Panc1 (cell line): ENCODE measurements around the gene GLRA3. TPM values are rescaled to one million over a fixed set of nuclear protein-coding genes. Genes with fewer than 3 reads are reported as not detected.

Experiments
- ATAC-seq: fragments of 200-7000 bp; cut with Tn5 transposase; 2 replicates; pipeline ENCODE4 v1.9.1; 2020; ENCODE audit warnings: mild to moderate bottlenecking, moderate library complexity
- BruUV-seq: library from RNA; stranded (reverse); fragments of 400-500 nt; replicated peaks from 2 replicates; lab custom pipeline; 2021; lab: Mats Ljungman, UMichigan
- CTCF ChIA-PET: fragments of 300-600 bp; sonication (Branson Sonifier 250); formaldehyde crosslinking; loops from one replicate; lab custom pipeline; 2022; ENCODE audit warnings: antibody characterized with exemption; lab: Charles Lee
- POLR2A ChIA-PET: fragments of 300-600 bp; sonication (Branson Sonifier 250); formaldehyde crosslinking; loops from one replicate; lab custom pipeline; 2022; ENCODE audit warnings: antibody characterized with exemption; lab: Charles Lee
- DNase-seq: peaks from one replicate; pipeline ENCODE4 v3.0.0-alpha.2; 2010; ENCODE audit warnings: low read depth, low spot score
- H3K27ac ChIP-seq: 2 replicates; pipeline ENCODE4 v1.5.1; 2011; ENCODE audit warnings: mild to moderate bottlenecking, low read length, inconsistent platforms
- H3K27me3 ChIP-seq: fragments of 200-500 bp; sonication (Bioruptor generic); 2 replicates; pipeline ENCODE4 v1.6.0; 2014; ENCODE audit warnings: low read length, inconsistent platforms; ENCODE audit not compliant: control insufficient read depth, insufficient read depth
- H3K36me3 ChIP-seq: fragments of 200-500 bp; sonication (Bioruptor generic); 2 replicates; pipeline ENCODE4 v1.5.1; 2014; ENCODE audit warnings: inconsistent platforms, mild to moderate bottlenecking, low read length, moderate library complexity; ENCODE audit not compliant: control insufficient read depth, insufficient read depth
- H3K4me1 ChIP-seq: 2 replicates; pipeline ENCODE4 v1.5.1; 2011; ENCODE audit warnings: inconsistent platforms, mild to moderate bottlenecking, low read length, moderate library complexity; ENCODE audit not compliant: control insufficient read depth, insufficient read depth
- H3K4me3 ChIP-seq, 2 experiments: 2 replicates each; pipeline ENCODE4 v1.5.1; 2011 to 2012; ENCODE audit warnings: low read depth in 2 of 2, low read length in 2 of 2, mild to moderate bottlenecking in 2 of 2, inconsistent platforms in 1 of 2, moderate library complexity in 1 of 2
- H3K9me3 ChIP-seq: fragments of 200-500 bp; sonication (Bioruptor generic); 2 replicates; pipeline ENCODE4 v1.5.1; 2014; ENCODE audit warnings: low read depth, mild to moderate bottlenecking, inconsistent platforms, low read length, moderate library complexity; ENCODE audit not compliant: control insufficient read depth, insufficient read depth
- POLR2AphosphoS5 ChIP-seq: IDR thresholded peaks from 2 replicates; pipeline ENCODE4 v1.6.1; 2012; ENCODE audit warnings: mild to moderate bottlenecking, low read depth, low read length, moderate library complexity
- SIN3A ChIP-seq: IDR thresholded peaks from 2 replicates; pipeline ENCODE4 v1.6.1; 2012; ENCODE audit warnings: low read depth, mild to moderate bottlenecking, low read length, moderate library complexity, borderline replicate concordance; ENCODE audit not compliant: insufficient read depth
- TCF7L2 ChIP-seq: IDR thresholded peaks from 2 replicates; pipeline ENCODE4 v1.6.1; 2011; ENCODE audit warnings: mild to moderate bottlenecking, low read depth, low read length, inconsistent platforms
- in situ Hi-C: cut with HindIII; loops from 2 replicates; pipeline ENCODE4 v1.10.0; 2016; ENCODE audit warnings: low sequenced_read_pairs, low pct_unique_long_range_greater_than_20kb
- intact Hi-C: fragments of 100-400 bp; cut with micrococcal nuclease; formaldehyde crosslinking; loops from one replicate; pipeline ENCODE4 v1.10.0; 2022; ENCODE audit not compliant: unreplicated experiment
- total RNA-seq: library from RNA; stranded (reverse); gene quantifications from one replicate; pipeline ENCODE4 v1.2.1, GENCODE V29; 2021; ENCODE audit not compliant: unreplicated experiment
- TF ChIP-seq, protein P1 (sequence below): fragments of 450-650 bp; IDR thresholded peaks from 2 replicates; pipeline ENCODE4 v1.5.1; 2017; ENCODE audit warnings: mild to moderate bottlenecking
- TF ChIP-seq, protein P2 (sequence below), 2 experiments: IDR thresholded peaks; 2 replicates each; pipeline ENCODE4 v1.6.1; 2011 to 2012; ENCODE audit warnings: low read depth in 2 of 2, control low read depth in 1 of 2, low read length in 1 of 2, mild to moderate bottlenecking in 1 of 2, moderate library complexity in 1 of 2; ENCODE audit not compliant: insufficient read depth in 1 of 2

Gene GLRA3
- total RNA-seq, 1 experiment from 2014 or later = not detected

DNA sequence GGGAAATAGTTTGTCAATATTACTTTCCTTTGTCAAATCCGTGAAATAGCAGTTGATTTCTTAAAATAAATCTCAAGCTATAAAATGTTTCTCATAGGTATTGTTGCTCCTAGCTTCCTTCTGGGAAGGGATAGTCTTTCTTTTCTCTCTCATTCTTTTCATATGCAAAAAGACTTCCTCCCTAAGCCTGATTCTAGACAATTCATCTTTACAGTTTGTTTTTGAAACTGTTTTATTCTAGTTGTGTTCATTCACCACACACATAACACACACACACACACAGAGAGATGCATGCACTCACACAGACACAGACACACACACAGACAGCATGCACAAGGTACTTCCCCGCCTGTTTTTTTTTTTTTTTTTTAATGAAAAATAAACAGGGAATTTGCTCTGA lies 18.2 kb downstream of the GLRA3 start:
- in situ Hi-C loops = no loop called here

DNA sequence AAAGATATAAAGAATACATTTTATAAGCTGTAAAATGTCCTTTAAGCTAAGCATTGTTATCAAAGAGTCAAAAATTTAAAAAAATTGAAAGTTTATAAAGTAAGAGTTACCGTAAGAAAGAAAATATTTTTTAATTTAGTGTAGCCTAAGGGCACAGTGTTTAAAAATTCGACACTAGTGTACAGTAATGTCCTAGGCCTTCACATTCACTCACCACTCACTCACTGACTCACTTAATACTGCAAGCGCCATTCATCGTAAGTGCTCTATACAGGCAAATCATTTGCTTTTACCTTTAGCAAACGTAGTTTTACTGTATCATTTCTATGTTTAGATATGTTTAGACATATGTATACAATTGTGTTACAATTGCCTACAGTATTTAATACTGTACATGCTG lies 20.2 kb downstream of the GLRA3 start:
- ATAC-seq = no peak
- H3K4me3 ChIP-seq = no peak overlapping the region
- no peak for DNase-seq
- H3K36me3 ChIP-seq = no peaks in the 10 kb centered on the region
- no peak overlapping the region for H3K27ac ChIP-seq
- no peaks in the 10 kb centered on the region for H3K9me3 ChIP-seq
- no TSS peak for BruUV-seq
- no peak for TF ChIP-seq TCF7L2
- TF ChIP-seq, protein P1, sequence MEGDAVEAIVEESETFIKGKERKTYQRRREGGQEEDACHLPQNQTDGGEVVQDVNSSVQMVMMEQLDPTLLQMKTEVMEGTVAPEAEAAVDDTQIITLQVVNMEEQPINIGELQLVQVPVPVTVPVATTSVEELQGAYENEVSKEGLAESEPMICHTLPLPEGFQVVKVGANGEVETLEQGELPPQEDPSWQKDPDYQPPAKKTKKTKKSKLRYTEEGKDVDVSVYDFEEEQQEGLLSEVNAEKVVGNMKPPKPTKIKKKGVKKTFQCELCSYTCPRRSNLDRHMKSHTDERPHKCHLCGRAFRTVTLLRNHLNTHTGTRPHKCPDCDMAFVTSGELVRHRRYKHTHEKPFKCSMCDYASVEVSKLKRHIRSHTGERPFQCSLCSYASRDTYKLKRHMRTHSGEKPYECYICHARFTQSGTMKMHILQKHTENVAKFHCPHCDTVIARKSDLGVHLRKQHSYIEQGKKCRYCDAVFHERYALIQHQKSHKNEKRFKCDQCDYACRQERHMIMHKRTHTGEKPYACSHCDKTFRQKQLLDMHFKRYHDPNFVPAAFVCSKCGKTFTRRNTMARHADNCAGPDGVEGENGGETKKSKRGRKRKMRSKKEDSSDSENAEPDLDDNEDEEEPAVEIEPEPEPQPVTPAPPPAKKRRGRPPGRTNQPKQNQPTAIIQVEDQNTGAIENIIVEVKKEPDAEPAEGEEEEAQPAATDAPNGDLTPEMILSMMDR = no peak
- TF ChIP-seq POLR2AphosphoS5 = no peak
- TF ChIP-seq, protein P2, sequence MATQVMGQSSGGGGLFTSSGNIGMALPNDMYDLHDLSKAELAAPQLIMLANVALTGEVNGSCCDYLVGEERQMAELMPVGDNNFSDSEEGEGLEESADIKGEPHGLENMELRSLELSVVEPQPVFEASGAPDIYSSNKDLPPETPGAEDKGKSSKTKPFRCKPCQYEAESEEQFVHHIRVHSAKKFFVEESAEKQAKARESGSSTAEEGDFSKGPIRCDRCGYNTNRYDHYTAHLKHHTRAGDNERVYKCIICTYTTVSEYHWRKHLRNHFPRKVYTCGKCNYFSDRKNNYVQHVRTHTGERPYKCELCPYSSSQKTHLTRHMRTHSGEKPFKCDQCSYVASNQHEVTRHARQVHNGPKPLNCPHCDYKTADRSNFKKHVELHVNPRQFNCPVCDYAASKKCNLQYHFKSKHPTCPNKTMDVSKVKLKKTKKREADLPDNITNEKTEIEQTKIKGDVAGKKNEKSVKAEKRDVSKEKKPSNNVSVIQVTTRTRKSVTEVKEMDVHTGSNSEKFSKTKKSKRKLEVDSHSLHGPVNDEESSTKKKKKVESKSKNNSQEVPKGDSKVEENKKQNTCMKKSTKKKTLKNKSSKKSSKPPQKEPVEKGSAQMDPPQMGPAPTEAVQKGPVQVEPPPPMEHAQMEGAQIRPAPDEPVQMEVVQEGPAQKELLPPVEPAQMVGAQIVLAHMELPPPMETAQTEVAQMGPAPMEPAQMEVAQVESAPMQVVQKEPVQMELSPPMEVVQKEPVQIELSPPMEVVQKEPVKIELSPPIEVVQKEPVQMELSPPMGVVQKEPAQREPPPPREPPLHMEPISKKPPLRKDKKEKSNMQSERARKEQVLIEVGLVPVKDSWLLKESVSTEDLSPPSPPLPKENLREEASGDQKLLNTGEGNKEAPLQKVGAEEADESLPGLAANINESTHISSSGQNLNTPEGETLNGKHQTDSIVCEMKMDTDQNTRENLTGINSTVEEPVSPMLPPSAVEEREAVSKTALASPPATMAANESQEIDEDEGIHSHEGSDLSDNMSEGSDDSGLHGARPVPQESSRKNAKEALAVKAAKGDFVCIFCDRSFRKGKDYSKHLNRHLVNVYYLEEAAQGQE (IDR thresholded peaks at IDR 0.05; ENCODE audit: insufficient read depth in 1 of 2, low read depth in 2 of 2, low read length in 1 of 2) = no peak
- TF ChIP-seq SIN3A = no peak
- POLR2A ChIA-PET = no interaction called here
- in situ Hi-C loops = no loop called here
- CTCF ChIA-PET = no interaction called here
- no peaks in the 10 kb centered on the region for H3K4me1 ChIP-seq
- no peaks in the 10 kb centered on the region for H3K27me3 ChIP-seq
- intact Hi-C loops = no loop called here

More for the DNA sequence above, 18.2 kb downstream of the GLRA3 start:
- no peak overlapping the region for H3K4me3 ChIP-seq
- TF ChIP-seq, protein P2 (IDR thresholded peaks at IDR 0.05; ENCODE audit: insufficient read depth in 1 of 2, low read depth in 2 of 2, low read length in 1 of 2) = no peak
- TF ChIP-seq SIN3A (no peak), TCF7L2 (no peak), POLR2AphosphoS5 (no peak)
- TF ChIP-seq, protein P1 = no peak
- CTCF ChIA-PET = interaction anchor here (0.6 kb wide), 1 partner anchor 536 kb away, joined by 5 read pairs; no protein-coding TSS in a partner anchor
- H3K27me3 ChIP-seq = no peaks in the 10 kb centered on the region
- BruUV-seq = no TSS peak
- no peaks in the 10 kb centered on the region for H3K9me3 ChIP-seq
- no peaks in the 10 kb centered on the region for H3K4me1 ChIP-seq
- no peaks in the 10 kb centered on the region for H3K36me3 ChIP-seq
- ATAC-seq (no peak), DNase-seq (no peak)
- H3K27ac ChIP-seq = no peak overlapping the region
- POLR2A ChIA-PET = no interaction called here
- intact Hi-C loops = no loop called here
